ENCODE data around the gene TRIM22. TPM values are rescaled to one million over a fixed set of nuclear protein-coding genes. Genes with fewer than 3 reads are reported as not detected.

TRIM22 gene
- total and polyA plus RNA-seq, 7 donors, result 6.6 to 106 (median 39.2) TPM

DNA sequence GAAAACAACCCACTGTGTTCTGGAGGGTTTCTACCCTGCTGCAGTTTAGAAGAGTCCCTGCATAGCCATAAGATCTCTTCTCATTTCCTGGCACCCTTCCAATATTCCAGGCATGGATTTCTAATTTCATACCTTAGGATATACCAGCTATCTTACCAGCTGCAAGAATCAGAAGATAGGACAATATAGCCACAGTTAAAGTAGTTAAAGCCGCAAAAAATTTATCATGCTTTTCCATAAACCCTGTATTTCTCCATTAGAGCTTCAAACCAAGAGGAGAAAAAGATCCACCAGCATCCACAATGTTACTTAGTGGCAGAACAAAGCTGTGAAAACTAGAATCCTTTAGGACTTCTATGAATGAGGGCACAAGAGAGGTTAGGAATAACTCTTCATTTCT is 38.1 kb downstream of the TRIM22 start:
- TF ChIP-seq POLR2AphosphoS5 (IDR thresholded peaks at IDR 0.05) (no peak), EP300 (IDR thresholded peaks at IDR 0.05) (no peak), POLR2A (IDR thresholded peaks at IDR 0.05) (no peak)
- TF ChIP-seq, protein P1, sequence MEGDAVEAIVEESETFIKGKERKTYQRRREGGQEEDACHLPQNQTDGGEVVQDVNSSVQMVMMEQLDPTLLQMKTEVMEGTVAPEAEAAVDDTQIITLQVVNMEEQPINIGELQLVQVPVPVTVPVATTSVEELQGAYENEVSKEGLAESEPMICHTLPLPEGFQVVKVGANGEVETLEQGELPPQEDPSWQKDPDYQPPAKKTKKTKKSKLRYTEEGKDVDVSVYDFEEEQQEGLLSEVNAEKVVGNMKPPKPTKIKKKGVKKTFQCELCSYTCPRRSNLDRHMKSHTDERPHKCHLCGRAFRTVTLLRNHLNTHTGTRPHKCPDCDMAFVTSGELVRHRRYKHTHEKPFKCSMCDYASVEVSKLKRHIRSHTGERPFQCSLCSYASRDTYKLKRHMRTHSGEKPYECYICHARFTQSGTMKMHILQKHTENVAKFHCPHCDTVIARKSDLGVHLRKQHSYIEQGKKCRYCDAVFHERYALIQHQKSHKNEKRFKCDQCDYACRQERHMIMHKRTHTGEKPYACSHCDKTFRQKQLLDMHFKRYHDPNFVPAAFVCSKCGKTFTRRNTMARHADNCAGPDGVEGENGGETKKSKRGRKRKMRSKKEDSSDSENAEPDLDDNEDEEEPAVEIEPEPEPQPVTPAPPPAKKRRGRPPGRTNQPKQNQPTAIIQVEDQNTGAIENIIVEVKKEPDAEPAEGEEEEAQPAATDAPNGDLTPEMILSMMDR (IDR thresholded peaks at IDR 0.05), result no peak
- Histone ChIP-seq H3K36me3 (no peaks in the 10 kb centered on the region), H3K27me3 (no peaks in the 10 kb centered on the region), H3K4me1 (no peaks in the 10 kb centered on the region), H3K27ac (no peak overlapping the region), H3K9me3 (no peaks in the 10 kb centered on the region), H3K4me3 (no peak overlapping the region)
- 94 to 97% methylated on average over 1 of the region's 1 CpG for WGBS, 2 donors
- intact Hi-C loops (cut with DNase I), result no loop called here
- no peak for DNase-seq

DNA sequence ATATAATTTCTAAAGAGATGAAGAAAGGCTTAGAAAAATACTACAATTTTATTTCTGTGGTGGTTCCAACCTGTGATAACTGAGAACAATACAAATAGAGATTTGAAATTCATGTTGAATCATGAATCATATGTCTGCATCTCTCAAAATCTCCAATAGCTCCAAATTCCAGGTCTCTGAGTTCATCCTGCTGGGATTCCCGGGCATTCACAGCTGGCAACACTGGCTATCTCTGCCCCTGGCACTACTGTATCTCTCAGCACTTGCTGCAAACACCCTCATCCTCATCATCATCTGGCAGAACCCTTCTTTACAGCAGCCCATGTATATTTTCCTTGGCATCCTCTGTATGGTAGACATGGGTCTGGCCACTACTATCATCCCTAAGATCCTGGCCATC is 46.8 kb downstream of the TRIM22 start, which contains the start of gene OR56B1:
OR56B1 (plus strand) TSS at position 53 of the 400 bp plus-strand sequence; CDS start at position 122, 69 bp downstream.
- no peak for TF ChIP-seq EP300 (IDR thresholded peaks at IDR 0.05)
- no peak for TF ChIP-seq POLR2A (IDR thresholded peaks at IDR 0.05)
- no peak for TF ChIP-seq POLR2AphosphoS5 (IDR thresholded peaks at IDR 0.05)
- TF ChIP-seq, protein P1 (IDR thresholded peaks at IDR 0.05), result no peak
- Histone ChIP-seq H3K9me3 (no peaks in the 10 kb centered on the region), H3K27ac (no peak within 1 kb of the TSS), H3K4me1 (no peaks in the 10 kb centered on the region), H3K4me3 (no peak within 1 kb of the TSS), H3K27me3 (no peaks in the 10 kb centered on the region), H3K36me3 (no peaks in the 10 kb centered on the region)
- WGBS, 2 donors, result 83 to 92% methylated on average over 1 of the region's 1 CpG
- intact Hi-C loops (cut with DNase I), result no loop called here
- no peak for DNase-seq

DNA sequence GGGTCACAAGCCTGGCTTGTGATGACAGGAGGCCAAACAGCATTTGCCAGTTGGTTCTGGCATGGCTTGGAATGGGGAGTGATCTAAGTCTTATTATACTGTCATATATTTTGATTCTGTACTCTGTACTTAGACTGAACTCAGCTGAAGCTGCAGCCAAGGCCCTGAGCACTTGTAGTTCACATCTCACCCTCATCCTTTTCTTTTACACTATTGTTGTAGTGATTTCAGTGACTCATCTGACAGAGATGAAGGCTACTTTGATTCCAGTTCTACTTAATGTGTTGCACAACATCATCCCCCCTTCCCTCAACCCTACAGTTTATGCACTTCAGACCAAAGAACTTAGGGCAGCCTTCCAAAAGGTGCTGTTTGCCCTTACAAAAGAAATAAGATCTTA is 47.5 kb downstream of the TRIM22 start:
- H3K4me3 ChIP-seq, result no peak overlapping the region
- no peaks in the 10 kb centered on the region for H3K4me1 ChIP-seq
- H3K36me3 ChIP-seq, result no peaks in the 10 kb centered on the region
- TF ChIP-seq POLR2A (IDR thresholded peaks at IDR 0.05) (no peak), EP300 (IDR thresholded peaks at IDR 0.05) (no peak)
- DNase-seq, result no peak
- intact Hi-C loops (cut with DNase I), result no loop called here
- no peaks in the 10 kb centered on the region for H3K27me3 ChIP-seq
- no peak overlapping the region for H3K27ac ChIP-seq
- H3K9me3 ChIP-seq, result no peaks in the 10 kb centered on the region

DNA sequence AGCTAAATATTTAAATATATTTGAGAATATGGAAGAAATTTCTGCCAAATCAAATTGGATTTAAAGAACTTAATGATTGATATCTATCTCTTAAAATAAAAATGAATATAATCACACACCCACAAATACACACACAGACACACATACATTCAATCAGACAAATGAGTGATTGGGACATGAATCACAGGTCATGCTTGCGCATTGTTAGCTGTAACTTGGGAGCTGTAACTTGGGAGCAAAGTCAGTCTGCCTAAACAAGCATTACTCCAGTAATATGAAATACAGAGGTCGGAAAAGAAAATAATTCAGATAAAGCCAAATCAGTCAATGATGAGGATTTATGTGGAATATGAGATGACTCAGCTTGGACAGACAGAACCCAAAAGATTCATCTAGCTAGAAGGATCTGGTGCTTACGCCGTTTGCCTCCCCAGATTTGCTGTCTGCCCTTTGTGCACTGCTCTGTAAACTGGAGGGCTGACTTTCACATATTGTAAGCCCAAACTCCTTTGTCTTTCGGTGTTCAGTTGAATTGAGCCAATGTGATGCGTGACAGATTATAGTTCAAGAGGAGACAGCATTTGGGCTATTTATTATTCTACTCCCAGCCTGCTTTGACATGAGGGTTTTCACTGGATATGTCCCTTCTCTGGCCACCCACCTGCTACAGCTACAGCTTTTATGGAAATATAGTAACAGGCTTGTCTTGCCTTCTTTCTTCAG is 48.2 kb downstream of the TRIM22 start:
- no peaks in the 10 kb centered on the region for H3K36me3 ChIP-seq
- H3K27ac ChIP-seq, result no peak overlapping the region
- H3K9me3 ChIP-seq, result no peaks in the 10 kb centered on the region
- no peak overlapping the region for H3K4me3 ChIP-seq
- H3K4me1 ChIP-seq, result no peaks in the 10 kb centered on the region
- TF ChIP-seq EP300 (IDR thresholded peaks at IDR 0.05) (no peak), POLR2AphosphoS5 (IDR thresholded peaks at IDR 0.05) (no peak), POLR2A (IDR thresholded peaks at IDR 0.05) (no peak)
- TF ChIP-seq, protein P1 (IDR thresholded peaks at IDR 0.05), result no peak
- DNase-seq, result no peak
- WGBS, 2 donors, result 88 to 90% methylated on average over 6 of the region's 6 CpGs
- intact Hi-C loops (cut with DNase I), result no loop called here
- no peaks in the 10 kb centered on the region for H3K27me3 ChIP-seq

DNA sequence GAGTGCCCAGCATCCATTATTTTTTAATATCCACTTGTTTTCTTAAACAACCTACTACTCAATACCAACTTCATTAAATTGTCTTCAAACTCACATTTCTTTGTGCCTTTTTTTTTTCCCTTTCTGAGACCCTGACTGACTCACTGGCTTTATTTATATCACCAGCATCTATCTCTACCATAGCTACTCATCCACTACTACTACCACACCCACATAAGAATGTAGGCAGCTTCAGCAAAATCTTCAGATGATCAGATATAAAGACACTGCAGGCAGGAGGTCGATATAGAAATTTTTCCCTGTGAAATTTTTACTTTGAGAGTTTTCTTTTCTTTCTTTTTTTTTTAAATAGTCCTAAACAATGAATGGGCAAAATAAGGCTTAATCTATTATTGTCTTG is 48.8 kb downstream of the TRIM22 start:
- Histone ChIP-seq H3K27ac (no peak overlapping the region), H3K9me3 (no peaks in the 10 kb centered on the region), H3K4me1 (no peaks in the 10 kb centered on the region), H3K36me3 (no peaks in the 10 kb centered on the region), H3K4me3 (no peak overlapping the region), H3K27me3 (no peaks in the 10 kb centered on the region)
- 13 to 66% methylated on average over 1 of the region's 1 CpG for WGBS, 2 donors
- intact Hi-C loops (cut with DNase I), result no loop called here
- DNase-seq, result no peak
- TF ChIP-seq POLR2AphosphoS5 (IDR thresholded peaks at IDR 0.05), result no peak
- TF ChIP-seq POLR2A (IDR thresholded peaks at IDR 0.05), result no peak

DNA sequence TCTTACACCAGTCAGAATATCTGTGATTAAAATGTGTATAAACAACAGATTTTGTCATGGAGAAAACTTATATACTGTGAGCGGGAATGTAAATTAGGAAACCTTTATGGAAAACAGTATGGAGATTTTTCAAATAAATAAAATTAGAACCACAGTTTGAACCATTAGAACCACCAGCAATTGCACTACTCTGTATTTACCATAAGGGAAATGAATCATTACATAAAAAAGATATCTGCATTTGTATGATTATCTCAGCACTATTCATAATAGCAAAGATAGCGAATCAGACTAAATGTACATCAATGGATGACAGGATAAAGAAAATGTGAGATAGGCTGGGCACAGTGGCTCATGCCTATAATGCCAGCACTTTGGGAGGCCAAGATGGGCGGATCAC is 57.0 kb downstream of the TRIM22 start:
- intact Hi-C loops (cut with DNase I), result no loop called here
- H3K9me3 ChIP-seq, result no peaks in the 10 kb centered on the region
- no peak overlapping the region for H3K4me3 ChIP-seq
- H3K36me3 ChIP-seq, result no peaks in the 10 kb centered on the region
- TF ChIP-seq POLR2AphosphoS5 (IDR thresholded peaks at IDR 0.05), result no peak
- TF ChIP-seq, protein P1 (IDR thresholded peaks at IDR 0.05), result no peak
- TF ChIP-seq EP300 (IDR thresholded peaks at IDR 0.05), result no peak
- TF ChIP-seq POLR2A (IDR thresholded peaks at IDR 0.05), result no peak
- no peak overlapping the region for H3K27ac ChIP-seq
- no peaks in the 10 kb centered on the region for H3K27me3 ChIP-seq
- no peak for DNase-seq
- no peaks in the 10 kb centered on the region for H3K4me1 ChIP-seq
- 89 to 96% methylated on average over 3 of the region's 3 CpGs for WGBS, 2 donors
